Upper lobe of left lung (tissue), 4 donors: Measurements from ENCODE around the gene SUPT16H.

Experiments
- CTCF ChIP-seq, 6 experiments: fragments of 450-650 bp in 4 of 6; fragments of 200-600 bp in 2 of 6; sonication (generic) in 2 of 6; IDR thresholded peaks; one replicate each; pipeline ENCODE4 v1.5.1; 2016 to 2019; ENCODE audit warnings: antibody characterized with exemption in 6 of 6
- EP300 ChIP-seq, 4 donors: sonication (generic); formaldehyde crosslinking; IDR thresholded peaks; one replicate each; pipeline ENCODE4 v1.5.1; 2017; ENCODE audit warnings: antibody characterized with exemption in 4 of 4, control low read depth in 2 of 4
- POLR2A ChIP-seq, 4 donors: fragments of 450-650 bp; IDR thresholded peaks; one replicate each; pipeline ENCODE4 v1.5.1; 2016 to 2017; ENCODE audit warnings: antibody characterized with exemption in 4 of 4, mild to moderate bottlenecking in 2 of 4
- POLR2AphosphoS5 ChIP-seq, 2 donors: sonication (generic); formaldehyde crosslinking; IDR thresholded peaks; one replicate each; pipeline ENCODE4 v1.5.1; 2017; ENCODE audit warnings: antibody characterized with exemption in 2 of 2

GRCh38 chr14:21373980-21374379, 9.8 kb downstream of the SUPT16H start:
- TF ChIP-seq CTCF (IDR thresholded peaks at IDR 0.05), result no peak
- TF ChIP-seq POLR2AphosphoS5 (IDR thresholded peaks at IDR 0.05), result no peak
- no peak for TF ChIP-seq POLR2A (IDR thresholded peaks at IDR 0.05)
- no peak for TF ChIP-seq EP300 (IDR thresholded peaks at IDR 0.05)
